Fibroblast of villous mesenchyme (primary cell): ENCODE measurements around the gene SHROOM3. TPM values are rescaled to one million over a fixed set of nuclear protein-coding genes. Genes with fewer than 3 reads are reported as not detected.

ENCODE experiments used
- DNase-seq: peaks from one replicate; pipeline ENCODE4 v3.0.0-alpha.2; 2010; ENCODE audit warnings: low read depth
- H3K4me3 ChIP-seq: 2 replicates; pipeline ENCODE4 v1.5.1; 2011; ENCODE audit warnings: low read depth, mild to moderate bottlenecking, low read length
- total RNA-seq: library from RNA; depleted of rRNA; stranded (reverse); fragments of >200 nt; gene quantifications from 2 replicates; pipeline ENCODE4 v1.2.3, GENCODE V29; 2012
- TF ChIP-seq, protein P1 (sequence below): IDR thresholded peaks from 2 replicates; pipeline ENCODE4 v1.5.1; 2012; ENCODE audit warnings: low read depth, mild to moderate bottlenecking, low read length; ENCODE audit not compliant: insufficient read depth

SHROOM3 gene
- total RNA-seq, 1 donor: 27.6 TPM

DNA sequence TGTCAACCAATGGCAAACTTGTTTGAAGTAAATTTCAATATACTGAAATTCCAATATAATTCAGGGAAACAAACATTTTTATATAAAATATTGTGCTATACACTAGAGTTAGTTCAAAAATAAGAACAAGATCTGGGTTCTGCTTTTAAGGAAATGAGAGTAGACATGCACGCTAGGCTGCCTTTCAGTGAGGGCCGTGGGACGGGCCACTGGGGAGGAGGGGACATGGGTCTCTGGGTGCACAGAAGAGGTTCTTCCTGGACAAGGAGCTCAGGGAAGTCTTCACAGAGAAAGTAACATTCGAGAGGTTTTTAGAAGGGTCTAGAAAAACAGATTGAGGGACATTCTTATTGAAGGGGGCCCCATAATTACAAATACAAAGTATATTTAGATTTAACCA, 64.4 kb downstream of the SHROOM3 start:
- TF ChIP-seq, protein P1, sequence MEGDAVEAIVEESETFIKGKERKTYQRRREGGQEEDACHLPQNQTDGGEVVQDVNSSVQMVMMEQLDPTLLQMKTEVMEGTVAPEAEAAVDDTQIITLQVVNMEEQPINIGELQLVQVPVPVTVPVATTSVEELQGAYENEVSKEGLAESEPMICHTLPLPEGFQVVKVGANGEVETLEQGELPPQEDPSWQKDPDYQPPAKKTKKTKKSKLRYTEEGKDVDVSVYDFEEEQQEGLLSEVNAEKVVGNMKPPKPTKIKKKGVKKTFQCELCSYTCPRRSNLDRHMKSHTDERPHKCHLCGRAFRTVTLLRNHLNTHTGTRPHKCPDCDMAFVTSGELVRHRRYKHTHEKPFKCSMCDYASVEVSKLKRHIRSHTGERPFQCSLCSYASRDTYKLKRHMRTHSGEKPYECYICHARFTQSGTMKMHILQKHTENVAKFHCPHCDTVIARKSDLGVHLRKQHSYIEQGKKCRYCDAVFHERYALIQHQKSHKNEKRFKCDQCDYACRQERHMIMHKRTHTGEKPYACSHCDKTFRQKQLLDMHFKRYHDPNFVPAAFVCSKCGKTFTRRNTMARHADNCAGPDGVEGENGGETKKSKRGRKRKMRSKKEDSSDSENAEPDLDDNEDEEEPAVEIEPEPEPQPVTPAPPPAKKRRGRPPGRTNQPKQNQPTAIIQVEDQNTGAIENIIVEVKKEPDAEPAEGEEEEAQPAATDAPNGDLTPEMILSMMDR: no peak
- no peak for DNase-seq
- no peak overlapping the region for H3K4me3 ChIP-seq

DNA sequence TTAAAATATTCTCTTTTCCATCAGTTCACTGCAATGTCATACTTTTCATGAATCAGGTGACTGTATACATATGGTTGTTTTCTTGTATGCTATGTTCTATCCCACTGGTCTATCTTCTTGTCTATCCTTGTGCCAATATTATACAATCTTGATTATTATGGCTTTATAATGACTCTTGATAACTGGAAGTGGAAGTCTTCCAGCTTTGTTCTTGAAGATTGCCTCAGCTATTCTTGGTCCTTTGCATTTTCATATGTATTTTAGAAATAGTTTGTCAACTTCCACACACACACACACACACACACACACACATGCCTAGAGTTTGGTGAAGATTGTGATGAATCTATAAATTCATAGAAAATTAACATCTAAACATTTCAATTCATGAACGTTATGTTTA, 67.9 kb downstream of the SHROOM3 start:
- TF ChIP-seq, protein P1: no peak

DNA sequence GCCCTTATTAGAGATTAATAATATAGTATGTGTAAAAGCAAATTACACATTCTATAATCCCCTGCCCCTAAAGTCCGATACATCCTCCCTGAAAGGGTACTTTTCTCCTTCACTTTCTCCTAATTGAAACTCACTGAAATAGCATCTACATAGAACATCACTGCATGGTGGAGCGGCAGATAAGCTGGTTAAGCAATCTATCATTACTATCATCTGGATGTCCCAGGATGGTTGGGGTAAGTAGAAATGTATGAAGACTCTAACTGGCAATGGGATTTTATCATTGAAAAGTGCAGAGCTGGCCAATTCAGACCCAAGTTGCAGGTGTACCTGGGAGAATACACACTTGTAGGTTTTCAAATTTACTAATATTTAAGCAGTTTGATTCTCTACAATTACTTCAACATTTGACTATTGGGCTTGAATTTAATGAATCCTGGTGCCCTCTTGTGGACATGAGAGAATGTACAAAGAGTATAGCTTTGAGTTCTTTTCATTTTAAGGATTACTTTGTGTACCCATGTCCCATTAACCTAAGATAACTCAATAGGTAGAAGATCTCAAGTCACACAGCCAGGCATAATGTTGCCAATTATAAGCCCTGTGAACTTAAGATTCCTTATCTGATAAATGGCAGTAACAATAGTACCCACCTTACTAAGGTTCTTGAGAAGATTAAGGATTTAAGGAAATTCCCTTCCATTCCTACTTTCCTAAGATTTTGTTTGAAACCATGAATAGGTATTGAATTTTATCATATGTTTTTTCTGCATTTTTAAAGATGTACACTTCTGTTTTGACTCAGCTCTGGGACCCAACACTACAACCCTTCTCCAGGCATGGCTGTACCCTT, 69.8 kb downstream of the SHROOM3 start:
- peak; percentile 65 for DNase-seq
- TF ChIP-seq, protein P1: peak; percentile 57
- no peak overlapping the region for H3K4me3 ChIP-seq

More for the DNA sequence above, 67.9 kb downstream of the SHROOM3 start:
- H3K4me3 ChIP-seq: no peak overlapping the region
- DNase-seq: no peak

DNA sequence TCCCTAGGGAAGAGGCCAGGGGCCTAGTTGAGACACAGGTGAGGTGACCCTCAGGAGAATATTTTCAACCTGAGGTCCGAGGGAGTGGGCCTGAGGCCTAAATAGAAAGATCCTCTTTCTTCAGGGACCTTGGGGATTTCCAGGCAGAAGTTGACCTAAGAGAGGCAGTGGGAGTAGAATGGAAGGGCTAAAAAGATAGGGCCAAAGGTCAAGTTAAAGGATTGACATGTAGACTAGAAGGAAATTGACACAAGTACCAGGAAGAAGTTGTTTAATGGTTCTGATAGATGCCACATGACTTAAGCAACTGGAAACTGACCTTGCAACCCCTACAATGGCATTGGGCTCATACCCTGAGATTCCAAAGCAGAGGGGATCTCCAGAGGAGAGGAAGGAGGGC, 76.9 kb downstream of the SHROOM3 start:
- H3K4me3 ChIP-seq: no peak overlapping the region
- DNase-seq: no peak
- TF ChIP-seq, protein P1: no peak

DNA sequence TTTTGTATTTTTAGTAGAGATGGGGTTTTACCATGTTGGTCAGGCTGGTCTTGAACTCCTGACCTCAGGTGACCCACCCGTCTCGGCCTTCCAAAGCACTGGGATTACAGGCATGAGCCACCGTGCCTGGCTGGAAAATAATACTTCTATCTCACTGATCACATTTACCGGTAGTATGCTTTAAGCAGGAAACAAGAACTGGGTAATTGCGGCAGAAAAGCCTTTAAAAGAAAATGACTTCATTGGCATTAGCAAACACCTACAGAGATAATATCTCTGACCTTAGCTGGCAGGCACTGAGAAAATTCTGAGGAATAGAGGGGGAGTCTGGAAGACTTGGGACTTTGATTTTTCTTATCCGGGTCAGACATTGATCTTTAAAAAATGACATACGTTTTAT, 78.5 kb downstream of the SHROOM3 start:
- no peak for DNase-seq
- TF ChIP-seq, protein P1: no peak

DNA sequence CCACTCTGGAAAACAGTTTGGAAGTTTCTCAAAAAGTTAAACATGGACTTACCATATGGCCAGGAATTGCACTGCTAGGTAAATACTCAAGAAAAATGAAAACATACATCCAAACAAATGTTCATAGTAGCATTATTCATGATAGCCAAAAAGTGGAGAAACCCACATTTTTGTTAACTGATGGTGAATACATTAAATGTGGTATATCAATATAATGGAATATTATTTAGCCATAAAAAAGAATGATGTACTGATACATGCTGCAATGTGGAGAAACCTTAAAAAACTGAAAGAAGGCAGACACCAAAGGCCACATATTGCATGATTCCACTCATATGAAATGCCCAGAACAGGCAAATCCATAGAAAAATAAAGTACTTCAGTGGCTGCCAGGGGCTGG, 79.1 kb downstream of the SHROOM3 start:
- TF ChIP-seq, protein P1: no peak
- no peak overlapping the region for H3K4me3 ChIP-seq
- no peak for DNase-seq

More for the DNA sequence above, 78.5 kb downstream of the SHROOM3 start:
- H3K4me3 ChIP-seq: no peak overlapping the region
